CD4-positive, alpha-beta T cell treated with Interferon alpha-2 for 1 hour (primary cell): Measurements from ENCODE around the gene BAMBI.

Experiments
- DNase-seq, 2 donors: peaks; one replicate each; pipeline ENCODE4 v3.0.0-alpha.2; 2020 to 2022

Gene BAMBI

DNA sequence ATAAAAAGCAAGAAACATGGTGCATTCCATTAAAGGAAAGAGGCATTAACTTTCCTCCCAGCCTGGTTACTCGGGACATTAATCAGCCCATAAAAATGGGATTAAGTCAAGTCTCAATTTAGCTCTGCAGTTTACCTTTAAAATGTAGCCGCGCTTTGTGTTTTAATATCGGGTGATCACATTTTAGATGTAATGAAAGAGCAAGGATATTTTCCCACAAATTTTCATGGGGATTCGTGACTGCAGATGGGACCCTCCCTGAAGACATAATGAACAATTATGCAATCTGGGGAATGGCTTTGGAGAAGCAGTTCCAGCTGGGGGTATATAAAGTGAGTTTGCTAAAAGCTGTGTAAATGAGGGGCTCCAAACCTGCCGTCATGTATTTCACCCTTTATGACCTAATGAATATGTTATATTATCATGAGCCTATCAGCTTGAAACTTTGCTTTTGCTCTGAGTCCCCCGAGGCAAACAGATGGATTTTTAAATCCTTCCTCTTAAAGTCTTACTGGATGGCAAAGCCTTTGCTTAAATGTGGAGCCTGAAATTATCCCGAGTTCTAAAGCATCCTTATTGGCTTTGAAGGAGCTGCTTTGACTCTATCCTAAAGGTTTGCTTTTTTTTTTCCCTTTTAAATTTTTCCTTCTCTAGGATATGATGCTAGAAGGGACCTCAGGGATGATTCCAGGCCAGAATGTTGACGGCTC, 31.8 kb downstream of the BAMBI start:
- no peak for DNase-seq

DNA sequence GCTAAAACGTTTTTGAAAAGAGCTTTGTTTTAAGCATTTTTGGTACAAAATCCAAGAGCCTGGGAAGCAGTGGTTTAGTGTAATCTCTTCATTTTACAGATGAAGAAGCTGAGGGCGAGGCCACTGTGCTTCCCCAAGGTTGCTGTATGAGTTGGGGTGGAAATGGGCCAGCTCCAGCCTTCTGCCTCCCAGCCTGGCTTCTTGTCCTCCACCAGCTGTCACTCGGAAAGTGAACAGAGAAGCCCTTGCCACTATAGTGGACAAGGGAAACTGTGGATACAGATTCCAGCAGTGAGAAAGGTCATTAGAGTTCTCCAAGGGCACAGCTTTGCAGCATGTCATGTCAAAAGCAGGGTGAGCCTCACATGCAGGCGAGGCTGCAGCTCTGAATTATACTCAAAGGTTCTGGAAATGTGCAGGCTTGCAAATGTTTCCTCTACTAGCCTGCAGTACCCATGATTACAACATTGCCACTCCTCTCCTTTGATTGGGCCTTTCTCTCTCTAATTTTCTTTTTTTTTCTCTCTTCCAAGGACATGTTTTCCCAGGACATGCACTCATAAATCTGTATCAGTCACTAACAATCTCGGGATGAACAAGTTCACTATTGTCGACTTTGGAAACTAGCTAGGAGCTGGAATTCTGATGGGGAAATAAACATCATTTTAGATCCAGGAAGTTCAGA, 33.0 kb downstream of the BAMBI start:
- DNase-seq, result no peak

GRCh38 chr10:28711041-28711440, 33.7 kb downstream of the BAMBI start:
- no peak for DNase-seq

DNA sequence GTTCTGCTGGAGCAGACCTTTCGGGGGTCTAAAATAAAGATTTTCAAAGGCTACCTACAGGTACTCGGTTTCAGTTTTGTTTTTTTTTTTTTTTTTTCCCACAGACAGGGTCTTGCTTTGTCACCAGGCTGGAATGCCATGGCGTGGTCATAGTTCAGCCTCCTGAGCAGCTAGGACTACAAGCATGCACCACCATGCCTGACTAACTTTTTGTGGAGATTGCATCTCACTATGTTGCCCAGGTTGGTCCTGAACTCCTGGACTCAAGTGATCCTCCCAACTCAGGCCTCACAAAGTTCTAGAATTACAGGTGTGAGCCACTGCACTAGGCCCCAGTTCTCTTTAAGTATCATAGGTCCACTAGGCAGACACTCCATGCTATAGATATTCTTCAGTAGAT, 34.5 kb downstream of the BAMBI start:
- no peak for DNase-seq

- no peak for DNase-seq
Observed at GRCh38 chr10:28713626-28714352, 36.5 kb downstream of the BAMBI start.

- DNase-seq, result no peak
Observed at GRCh38 chr10:28714401-28715053, 37.2 kb downstream of the BAMBI start.

DNA sequence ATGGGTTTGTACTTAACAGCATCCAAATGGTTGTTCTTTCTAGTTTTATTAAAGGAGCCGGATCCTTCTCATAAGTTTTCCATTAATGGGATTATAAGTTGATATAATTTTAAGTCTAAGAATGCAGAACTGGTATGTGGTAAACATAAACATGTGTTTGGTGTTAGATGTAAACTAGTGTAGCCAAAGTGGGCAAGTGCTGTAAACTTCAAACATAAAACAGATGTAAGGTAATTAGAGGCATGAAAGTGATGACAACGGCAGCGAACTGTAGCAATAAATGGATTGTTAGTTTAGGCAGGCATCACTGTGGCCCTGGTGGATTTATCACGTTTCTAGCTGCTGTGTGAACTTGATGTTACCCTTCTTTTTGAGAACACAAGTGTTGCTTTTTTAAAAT, 37.9 kb downstream of the BAMBI start:
- no peak for DNase-seq

GRCh38 chr10:28715757-28716156, 38.4 kb downstream of the BAMBI start:
- no peak for DNase-seq

DNA sequence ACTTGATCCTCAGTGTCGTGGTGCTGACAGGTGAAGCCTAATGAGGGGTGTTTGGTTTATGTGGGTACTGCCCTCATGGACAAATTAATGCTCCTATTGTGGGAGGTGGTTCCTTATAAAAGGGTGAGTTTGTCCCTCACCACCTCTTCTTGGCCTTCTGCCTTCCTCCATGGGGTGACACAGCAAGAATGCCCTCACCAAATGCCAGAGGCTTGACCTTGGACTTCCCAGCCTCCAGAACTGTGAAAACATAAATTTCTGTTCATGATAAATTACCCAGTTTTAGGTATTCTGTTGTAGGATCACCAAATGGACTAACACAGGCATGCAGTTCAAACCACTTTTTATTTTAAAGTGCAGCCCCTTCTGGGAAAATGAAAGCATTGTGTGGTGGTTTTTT, 39.4 kb downstream of the BAMBI start:
- no peak for DNase-seq

DNA sequence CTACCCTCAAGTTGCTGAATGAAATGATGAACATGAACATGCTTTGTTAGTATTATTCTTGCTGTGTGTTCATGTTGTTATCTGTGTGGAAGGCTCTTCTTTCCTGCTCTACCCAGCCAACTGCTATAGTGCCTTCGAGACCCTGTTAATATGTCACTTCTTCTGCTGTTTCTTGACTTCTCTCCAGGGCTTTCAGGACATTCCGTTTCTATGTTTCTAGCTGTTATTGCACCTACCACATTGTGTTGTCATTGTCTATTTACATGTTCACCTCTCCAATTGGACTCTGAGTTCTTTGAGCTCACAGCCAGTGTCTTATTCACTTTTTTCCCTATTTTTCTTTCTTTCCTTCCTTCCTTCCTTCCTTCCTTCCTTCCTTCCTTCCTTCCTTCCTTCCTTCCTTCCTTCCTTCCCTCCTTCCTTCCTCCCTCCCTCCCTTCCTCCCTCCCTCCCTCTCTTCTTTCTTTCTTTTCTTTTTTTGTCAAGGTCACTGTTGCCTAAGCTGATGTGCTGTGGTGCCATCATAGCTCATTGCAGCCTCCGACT, 40.4 kb downstream of the BAMBI start:
- DNase-seq, result no peak

GRCh38 chr10:28719789-28720436, 42.6 kb downstream of the BAMBI start:
- no peak for DNase-seq

DNA sequence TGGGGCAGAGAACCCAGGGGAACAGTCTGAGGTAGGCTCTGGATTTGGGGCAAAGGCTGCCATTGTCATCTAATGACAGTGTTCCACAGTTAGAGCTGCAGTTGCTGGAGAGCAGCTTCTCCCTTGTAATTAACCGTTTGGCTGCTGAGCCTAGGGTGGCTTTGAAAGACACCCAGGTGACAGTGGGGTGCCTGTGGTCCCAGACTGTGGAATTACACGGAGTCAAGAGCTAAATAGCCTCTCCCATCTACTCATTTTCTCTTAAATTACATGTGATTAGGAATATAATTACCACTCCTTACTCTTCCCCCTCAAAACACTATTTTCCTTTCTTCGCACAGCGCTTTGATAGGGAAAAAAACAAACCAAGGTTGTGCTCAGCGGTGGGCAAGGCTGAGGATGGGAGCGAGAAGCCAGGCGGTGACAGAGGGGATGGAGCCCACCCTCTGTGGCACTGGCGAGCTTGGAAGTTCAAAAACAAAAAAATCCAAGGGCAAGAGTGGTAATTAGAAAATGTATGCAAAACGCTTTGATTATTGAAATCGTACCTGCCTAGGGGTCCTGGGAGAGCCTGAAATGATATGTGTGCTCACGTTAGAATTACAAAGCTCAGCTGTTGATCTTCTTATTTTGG, 44.1 kb downstream of the BAMBI start:
- DNase-seq, result no peak

DNA sequence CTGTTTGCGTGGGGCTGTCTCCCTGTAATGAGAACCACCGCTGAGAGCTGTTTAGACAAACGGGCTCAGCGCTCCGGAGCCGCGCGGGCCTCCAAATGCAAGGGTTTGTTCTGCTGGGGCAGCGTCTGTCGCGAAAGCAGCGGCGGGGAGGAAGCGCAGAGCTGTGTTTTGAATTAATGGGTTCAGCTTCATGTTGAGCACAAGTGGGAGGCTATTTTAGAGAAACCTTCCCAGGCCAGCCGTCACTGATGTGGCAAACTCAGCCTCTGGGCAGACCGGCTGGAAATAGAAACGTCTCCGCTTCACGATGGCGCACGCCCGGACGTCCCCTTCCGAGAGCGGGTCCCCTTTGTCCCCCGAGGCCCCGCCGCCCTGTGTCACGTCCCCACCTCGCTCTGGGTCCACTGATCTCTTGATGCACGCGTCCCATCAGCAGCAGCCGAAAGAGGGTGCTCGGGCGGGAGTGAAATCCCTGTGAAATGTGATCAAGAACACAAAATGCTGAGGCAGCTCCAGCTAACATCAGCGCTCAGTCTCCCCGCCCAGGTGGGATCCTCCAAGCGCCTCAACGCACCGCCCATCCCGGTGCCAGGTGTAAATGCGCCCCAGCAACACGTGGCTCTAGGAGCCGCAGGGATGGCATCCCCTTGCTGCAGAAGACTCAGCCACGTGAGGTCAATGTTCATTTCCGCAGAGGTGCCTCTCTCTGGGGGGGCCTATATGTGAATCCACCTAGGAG, 44.9 kb downstream of the BAMBI start:
- no peak for DNase-seq

DNA sequence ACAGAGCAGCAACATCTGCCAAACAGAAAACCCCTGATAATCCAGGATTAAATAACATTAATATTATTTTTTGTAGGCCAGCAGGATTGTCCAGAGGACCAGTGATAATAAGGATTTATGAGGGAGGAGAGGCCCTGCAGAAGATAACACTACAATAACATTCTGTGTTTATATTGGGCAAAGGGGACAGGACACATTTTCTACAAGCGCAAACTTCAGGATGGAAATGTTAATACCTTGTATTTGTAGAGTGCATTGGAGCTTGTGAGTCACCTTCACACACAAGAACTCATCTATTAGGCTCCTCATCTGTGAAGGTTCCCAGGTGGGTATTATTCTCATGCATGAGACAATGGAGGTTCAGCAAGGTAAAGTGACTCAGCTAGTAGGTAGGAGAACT, 51.0 kb downstream of the BAMBI start:
- DNase-seq, result no peak

DNA sequence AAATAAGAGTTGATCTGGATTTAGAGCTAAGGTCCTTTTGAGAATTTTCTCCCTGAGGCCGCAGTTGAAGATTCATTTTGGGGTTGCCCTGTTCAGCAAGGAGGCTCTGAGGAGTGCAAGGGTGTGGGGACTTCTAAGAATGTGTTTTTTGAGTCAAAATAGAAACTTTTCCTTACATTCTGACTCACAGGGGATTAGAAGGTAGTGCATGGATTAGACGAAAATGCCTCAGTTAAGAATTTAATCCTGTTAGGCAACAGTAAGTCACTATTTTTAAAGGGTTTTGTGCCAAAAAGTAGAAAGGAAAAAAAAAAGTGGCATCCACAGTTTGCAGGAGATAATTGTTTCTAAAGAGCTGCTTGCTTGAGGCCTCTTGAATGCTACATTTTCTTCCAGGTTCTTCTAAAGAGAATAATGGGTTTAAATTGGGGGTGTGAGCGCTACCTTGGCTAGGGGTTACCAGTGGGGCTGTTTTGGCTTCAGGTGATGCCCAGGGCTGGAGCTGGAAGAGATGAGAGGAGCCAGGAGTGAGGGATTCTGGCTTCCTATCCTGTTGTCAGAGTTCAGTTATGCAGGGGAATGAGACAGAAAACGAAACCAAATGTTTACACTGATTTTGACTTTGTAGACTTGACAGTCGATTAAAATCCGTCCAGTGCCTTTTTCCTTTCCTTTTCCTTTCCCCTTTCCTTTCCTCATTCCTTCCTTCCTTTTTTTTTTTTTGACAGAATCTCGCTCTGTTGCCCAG, 52.9 kb downstream of the BAMBI start:
- no peak for DNase-seq

DNA sequence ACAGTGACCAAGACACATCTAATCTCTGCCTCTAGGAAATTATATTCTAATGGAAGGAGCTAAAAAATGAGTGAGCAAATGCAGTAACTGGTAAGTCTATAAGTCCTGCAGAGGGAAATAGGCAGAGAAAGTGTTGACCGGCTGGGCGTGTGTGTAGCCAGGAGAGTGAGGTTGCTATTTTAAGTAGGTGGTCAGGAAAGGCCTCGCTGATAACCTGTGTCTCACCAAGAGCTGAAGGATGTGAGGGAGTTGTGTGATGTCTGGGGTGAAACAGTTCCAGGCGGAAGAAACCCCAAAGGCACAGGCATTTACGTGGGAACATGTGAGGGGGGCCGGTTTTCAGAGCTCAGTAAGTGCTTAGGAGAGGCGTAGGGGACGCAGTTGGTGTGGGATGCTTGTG, 54.8 kb downstream of the BAMBI start:
- DNase-seq, result no peak
